Measurements from ENCODE around the gene GALNT4. TPM values are rescaled to one million over a fixed set of nuclear protein-coding genes. Genes with fewer than 3 reads are reported as not detected.

GALNT4 gene
- total RNA-seq, 1 donor from 2014 or later: 6.4 TPM

DNA sequence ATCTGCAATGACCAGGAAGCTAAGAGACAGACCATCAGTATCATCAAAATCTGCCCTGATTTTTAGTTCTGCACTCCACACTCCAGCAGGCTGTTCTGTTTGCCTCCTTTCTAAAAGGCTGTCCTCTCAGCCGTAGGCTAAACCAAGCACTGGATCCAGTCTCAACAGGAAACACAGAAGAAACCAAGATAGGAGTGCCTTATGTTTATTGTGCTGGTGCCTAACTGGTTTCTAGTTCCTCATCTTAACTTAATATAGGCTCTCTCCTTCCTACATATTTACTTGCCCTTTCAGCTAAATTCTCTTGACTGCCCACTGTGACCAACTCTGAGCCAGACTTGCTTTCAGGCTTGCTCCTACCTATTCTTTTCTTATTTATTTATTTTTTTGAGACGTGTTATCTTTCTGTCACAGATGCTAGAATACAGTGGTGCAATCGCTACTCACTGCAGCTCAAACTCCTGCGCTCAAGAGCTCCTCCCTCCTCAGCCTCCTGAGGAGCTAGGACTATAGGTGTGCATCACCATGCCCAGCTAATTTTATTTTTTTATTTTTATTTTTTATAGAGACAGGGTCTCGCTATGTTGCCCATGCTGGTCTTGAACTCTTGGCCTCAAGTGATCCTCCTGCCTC, 30.8 kb downstream of the GALNT4 start:
- H3K36me3 Mint-ChIP-seq: peaks cover 9% of the 10 kb centered on the region
- no peaks in the 10 kb centered on the region for H3K27me3 Mint-ChIP-seq (ENCODE audit: low read depth)
- no peak overlapping the region for H3K27ac Mint-ChIP-seq

DNA sequence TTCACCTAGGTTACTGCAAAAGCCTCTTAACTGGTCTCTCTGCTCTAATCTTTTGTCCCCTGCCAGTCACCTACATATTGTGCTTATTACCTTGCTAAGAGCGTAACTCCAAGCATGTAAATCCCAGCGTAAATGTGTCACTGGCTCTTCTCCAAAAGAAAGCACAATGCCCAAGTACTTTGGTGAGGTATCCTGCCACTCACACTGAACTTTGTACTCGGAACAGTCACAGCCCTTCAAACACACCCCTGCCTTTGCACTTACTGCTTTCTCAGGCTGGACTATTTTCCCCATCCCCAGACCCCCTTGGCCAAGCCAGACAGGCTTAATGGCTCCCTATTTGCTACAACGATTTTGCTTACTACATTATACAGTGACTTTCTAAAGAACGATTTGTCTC, 31.7 kb downstream of the GALNT4 start:
- TF ChIP-seq, protein P1, sequence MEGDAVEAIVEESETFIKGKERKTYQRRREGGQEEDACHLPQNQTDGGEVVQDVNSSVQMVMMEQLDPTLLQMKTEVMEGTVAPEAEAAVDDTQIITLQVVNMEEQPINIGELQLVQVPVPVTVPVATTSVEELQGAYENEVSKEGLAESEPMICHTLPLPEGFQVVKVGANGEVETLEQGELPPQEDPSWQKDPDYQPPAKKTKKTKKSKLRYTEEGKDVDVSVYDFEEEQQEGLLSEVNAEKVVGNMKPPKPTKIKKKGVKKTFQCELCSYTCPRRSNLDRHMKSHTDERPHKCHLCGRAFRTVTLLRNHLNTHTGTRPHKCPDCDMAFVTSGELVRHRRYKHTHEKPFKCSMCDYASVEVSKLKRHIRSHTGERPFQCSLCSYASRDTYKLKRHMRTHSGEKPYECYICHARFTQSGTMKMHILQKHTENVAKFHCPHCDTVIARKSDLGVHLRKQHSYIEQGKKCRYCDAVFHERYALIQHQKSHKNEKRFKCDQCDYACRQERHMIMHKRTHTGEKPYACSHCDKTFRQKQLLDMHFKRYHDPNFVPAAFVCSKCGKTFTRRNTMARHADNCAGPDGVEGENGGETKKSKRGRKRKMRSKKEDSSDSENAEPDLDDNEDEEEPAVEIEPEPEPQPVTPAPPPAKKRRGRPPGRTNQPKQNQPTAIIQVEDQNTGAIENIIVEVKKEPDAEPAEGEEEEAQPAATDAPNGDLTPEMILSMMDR (IDR thresholded peaks at IDR 0.05; ENCODE audit: unreplicated experiment): no peak
- Mint-ChIP-seq H3K36me3 (peaks cover 9% of the 10 kb centered on the region), H3K4me1 (no peaks in the 10 kb centered on the region), H3K9me3 (no peaks in the 10 kb centered on the region), H3K27ac (no peak overlapping the region), H3K27me3 (ENCODE audit: low read depth) (no peaks in the 10 kb centered on the region), H3K4me3 (no peak overlapping the region)
- DNase-seq (ENCODE audit: low spot score in 2 of 2, unreplicated experiment in 2 of 2): no peak

More for the DNA sequence above, 30.8 kb downstream of the GALNT4 start:
- Mint-ChIP-seq H3K4me1 (no peaks in the 10 kb centered on the region), H3K4me3 (no peak overlapping the region), H3K9me3 (no peaks in the 10 kb centered on the region)
- TF ChIP-seq, protein P1 (IDR thresholded peaks at IDR 0.05; ENCODE audit: unreplicated experiment): no peak
- DNase-seq (ENCODE audit: low spot score in 2 of 2, unreplicated experiment in 2 of 2): no peak

DNA sequence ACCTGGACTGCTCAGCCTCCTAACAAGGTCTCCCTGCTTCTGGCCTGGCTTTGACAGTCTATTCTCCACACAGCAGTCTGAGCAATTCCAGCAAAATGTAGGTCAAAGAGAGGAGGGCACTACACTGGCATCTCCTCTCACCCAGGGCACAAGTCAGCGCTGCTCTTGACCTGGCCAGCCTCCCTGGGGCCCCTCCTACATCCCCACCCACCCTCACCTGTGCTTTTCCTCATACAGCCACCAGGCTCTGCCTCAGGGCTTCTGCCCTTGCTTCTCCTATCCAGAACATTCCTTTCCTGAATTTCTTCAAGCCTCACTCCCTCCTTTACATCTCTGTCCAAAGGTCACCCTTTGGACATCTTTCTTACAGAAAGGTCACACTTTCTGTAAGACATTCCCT, 33.7 kb downstream of the GALNT4 start:
- Mint-ChIP-seq H3K4me1 (no peaks in the 10 kb centered on the region), H3K36me3 (peaks cover 5% of the 10 kb centered on the region), H3K27me3 (ENCODE audit: low read depth) (no peaks in the 10 kb centered on the region), H3K27ac (no peak overlapping the region), H3K4me3 (no peak overlapping the region), H3K9me3 (no peaks in the 10 kb centered on the region)
- no peak for DNase-seq (ENCODE audit: low spot score in 2 of 2, unreplicated experiment in 2 of 2)
- TF ChIP-seq, protein P1 (IDR thresholded peaks at IDR 0.05; ENCODE audit: unreplicated experiment): no peak

DNA sequence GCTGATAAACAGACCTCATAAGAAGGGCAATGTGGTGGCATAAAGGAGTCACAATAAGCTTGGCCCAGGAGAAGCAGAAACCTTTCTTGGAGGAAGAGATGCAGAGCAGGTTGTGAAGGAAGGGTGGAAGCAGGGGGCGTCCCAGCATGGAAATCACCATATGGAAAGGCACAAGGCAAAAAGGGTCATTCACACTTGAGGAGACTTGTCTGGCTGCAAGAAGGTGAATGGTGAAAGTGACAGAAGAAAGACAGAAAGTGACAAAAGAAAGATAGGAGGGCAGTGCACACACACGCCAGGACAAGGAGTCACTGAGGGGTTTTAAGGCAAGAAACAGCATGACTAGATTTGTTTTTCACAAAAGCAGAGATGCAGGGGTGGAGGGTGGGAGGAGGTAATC, 38.3 kb downstream of the GALNT4 start:
- no peak overlapping the region for H3K27ac Mint-ChIP-seq
- DNase-seq (ENCODE audit: low spot score in 2 of 2, unreplicated experiment in 2 of 2): no peak
- TF ChIP-seq, protein P1 (IDR thresholded peaks at IDR 0.05; ENCODE audit: unreplicated experiment): no peak
- no peaks in the 10 kb centered on the region for H3K9me3 Mint-ChIP-seq
- no peak overlapping the region for H3K4me3 Mint-ChIP-seq
- peaks cover 5% of the 10 kb centered on the region for H3K36me3 Mint-ChIP-seq
- H3K4me1 Mint-ChIP-seq: no peaks in the 10 kb centered on the region
- H3K27me3 Mint-ChIP-seq (ENCODE audit: low read depth): no peaks in the 10 kb centered on the region

DNA sequence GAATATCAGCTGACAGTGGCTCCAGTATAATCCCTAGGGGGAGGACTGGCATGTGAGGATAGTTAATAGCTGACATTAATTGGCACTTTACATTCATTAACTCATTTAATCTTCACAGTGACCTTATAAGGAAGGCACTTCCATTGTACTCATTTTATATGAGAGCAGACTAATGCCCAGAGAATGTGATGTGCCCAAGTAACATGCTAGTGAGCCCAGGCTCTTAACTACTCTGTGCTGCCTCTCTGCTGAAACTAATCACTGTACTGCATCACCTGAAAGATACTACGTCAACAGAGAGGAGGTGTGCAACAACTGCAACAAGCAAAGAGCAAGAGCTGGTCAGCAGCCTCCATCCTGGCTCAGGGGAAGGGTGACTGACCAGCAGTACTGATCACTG, 40.1 kb downstream of the GALNT4 start:
- no peaks in the 10 kb centered on the region for H3K4me1 Mint-ChIP-seq
- H3K4me3 Mint-ChIP-seq: no peak overlapping the region

More for the DNA sequence above, 40.1 kb downstream of the GALNT4 start:
- no peaks in the 10 kb centered on the region for H3K27me3 Mint-ChIP-seq (ENCODE audit: low read depth)
- DNase-seq (ENCODE audit: low spot score in 2 of 2, unreplicated experiment in 2 of 2): no peak
- TF ChIP-seq, protein P1 (IDR thresholded peaks at IDR 0.05; ENCODE audit: unreplicated experiment): no peak
- peaks cover 6% of the 10 kb centered on the region for H3K36me3 Mint-ChIP-seq
- H3K27ac Mint-ChIP-seq: no peak overlapping the region
- H3K9me3 Mint-ChIP-seq: no peaks in the 10 kb centered on the region

Data from mesothelial cell of epicardium (in vitro differentiated cells).